ENCODE data around the gene LRRC8A. TPM values are rescaled to one million over a fixed set of nuclear protein-coding genes. Genes with fewer than 3 reads are reported as not detected.

LRRC8A gene
- total RNA-seq, 4 donors from 2014 or later, result 70.0 to 153 (median 122) TPM

DNA sequence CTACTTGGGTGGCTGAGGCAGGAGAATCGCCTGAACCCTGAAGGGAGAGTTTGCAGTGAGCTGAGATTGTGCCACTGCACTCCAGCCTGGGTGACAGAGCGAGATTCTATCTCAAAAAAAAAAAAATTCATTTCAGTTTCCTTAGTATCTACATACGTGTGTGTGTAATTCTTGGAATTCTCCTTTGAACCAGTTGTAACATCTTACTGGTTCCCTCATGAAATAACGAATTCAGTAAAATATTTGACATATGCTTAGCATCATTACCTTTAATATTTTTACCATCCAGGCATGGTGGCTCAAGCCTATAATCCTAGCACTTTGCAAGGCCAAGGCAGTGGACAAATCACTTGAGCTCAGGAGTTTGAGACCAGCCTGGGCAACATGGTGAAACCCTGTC is 47.6 kb downstream of the LRRC8A start:
- TF ChIP-seq, protein P1, sequence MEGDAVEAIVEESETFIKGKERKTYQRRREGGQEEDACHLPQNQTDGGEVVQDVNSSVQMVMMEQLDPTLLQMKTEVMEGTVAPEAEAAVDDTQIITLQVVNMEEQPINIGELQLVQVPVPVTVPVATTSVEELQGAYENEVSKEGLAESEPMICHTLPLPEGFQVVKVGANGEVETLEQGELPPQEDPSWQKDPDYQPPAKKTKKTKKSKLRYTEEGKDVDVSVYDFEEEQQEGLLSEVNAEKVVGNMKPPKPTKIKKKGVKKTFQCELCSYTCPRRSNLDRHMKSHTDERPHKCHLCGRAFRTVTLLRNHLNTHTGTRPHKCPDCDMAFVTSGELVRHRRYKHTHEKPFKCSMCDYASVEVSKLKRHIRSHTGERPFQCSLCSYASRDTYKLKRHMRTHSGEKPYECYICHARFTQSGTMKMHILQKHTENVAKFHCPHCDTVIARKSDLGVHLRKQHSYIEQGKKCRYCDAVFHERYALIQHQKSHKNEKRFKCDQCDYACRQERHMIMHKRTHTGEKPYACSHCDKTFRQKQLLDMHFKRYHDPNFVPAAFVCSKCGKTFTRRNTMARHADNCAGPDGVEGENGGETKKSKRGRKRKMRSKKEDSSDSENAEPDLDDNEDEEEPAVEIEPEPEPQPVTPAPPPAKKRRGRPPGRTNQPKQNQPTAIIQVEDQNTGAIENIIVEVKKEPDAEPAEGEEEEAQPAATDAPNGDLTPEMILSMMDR (IDR thresholded peaks at IDR 0.05), result no peak
- TF ChIP-seq POLR2A (IDR thresholded peaks at IDR 0.05), result no peak
- Histone ChIP-seq H3K9me3 (no peaks in the 10 kb centered on the region), H3K4me3 (no peak overlapping the region), H3K27ac (no peak overlapping the region), H3K36me3 (peaks cover 0 to 23% (median 6%) of the 10 kb centered on the region in 3 donors), H3K4me1 (peaks cover 0 to 14% (median 6%) of the 10 kb centered on the region in 3 donors), H3K27me3 (no peaks in the 10 kb centered on the region)
- intact Hi-C loops (cut with DNase I), result loop anchor here (5.0 kb wide), 1 partner anchor 67 kb away; no protein-coding TSS in a partner anchor
- WGBS, 2 donors, result 80 to 83% methylated on average over 4 of the region's 4 CpGs
- no peak for DNase-seq

DNA sequence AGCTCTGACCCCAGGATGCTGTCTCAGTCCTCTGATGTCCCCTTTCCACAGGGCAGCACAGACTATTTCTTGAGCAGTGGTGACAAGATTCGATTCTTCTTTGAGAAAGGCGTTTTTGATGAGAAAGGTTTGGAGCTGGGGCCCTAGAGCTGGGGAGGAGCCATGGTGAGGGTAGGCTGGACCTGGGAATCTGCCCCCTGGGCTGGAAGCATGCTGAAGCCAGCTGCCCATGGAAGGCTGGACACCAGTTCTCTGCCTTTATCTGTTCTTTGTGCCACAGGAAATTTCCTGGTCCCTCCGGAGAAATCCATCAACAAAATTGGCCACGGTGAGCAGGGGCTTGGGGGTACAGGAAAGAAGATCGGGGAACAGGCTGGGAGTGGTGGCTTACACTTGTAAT is 51.8 kb downstream of the LRRC8A start:
- Histone ChIP-seq H3K36me3 (peaks cover 0 to 45% (median 6%) of the 10 kb centered on the region in 3 donors), H3K4me3 (no peak overlapping the region), H3K27ac (no peak overlapping the region), H3K4me1 (peaks cover 0 to 17% (median 0%) of the 10 kb centered on the region in 3 donors), H3K9me3 (no peaks in the 10 kb centered on the region), H3K27me3 (no peaks in the 10 kb centered on the region)
- DNase-seq, result no peak
- WGBS, 2 donors, result 73 to 93% methylated on average over 2 to 3 of the region's 5 CpGs
- intact Hi-C loops (cut with DNase I), result no loop called here
- TF ChIP-seq, protein P1 (IDR thresholded peaks at IDR 0.05), result no peak
- TF ChIP-seq POLR2A (IDR thresholded peaks at IDR 0.05), result no peak

DNA sequence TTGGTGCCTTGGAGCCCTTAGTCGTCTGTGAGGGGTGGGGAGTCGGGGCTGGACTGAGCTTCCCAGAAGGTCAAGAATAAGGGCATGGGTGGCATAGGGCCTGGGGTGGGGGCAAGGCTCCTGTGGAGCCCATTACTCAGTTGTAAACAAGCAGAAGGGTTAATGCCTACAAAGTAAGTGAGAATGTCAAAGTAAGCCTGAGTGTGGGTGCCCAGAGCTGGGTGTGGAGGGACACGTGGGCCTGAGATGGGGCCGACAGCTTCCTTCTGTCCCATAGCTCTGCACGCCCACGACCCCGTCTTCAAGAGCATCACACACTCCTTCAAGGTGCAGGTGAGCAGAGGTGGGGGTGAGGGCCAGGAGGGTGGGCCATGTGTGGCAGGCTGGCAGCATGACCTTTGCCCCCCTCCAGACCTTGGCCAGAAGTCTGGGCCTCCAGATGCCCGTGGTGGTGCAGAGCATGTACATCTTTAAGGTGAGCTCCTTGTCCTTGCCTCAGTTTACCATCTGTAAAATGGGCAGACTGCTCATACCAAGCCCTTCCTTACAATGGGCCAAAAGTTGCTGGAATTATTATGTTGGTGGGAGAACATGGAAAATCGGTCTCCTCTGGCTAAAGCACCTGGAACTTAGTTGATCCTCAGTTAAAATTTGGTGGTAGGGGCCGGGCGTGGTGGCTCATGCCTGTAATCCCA is 54.4 kb downstream of the LRRC8A start:
- Histone ChIP-seq H3K4me3 (no peak overlapping the region), H3K27ac (no peak overlapping the region), H3K9me3 (no peaks in the 10 kb centered on the region), H3K27me3 (no peaks in the 10 kb centered on the region), H3K36me3 (peaks cover 0 to 51% (median 6%) of the 10 kb centered on the region in 3 donors), H3K4me1 (peaks cover 0 to 28% (median under 1%) of the 10 kb centered on the region in 3 donors)
- no peak for DNase-seq
- no peak for TF ChIP-seq POLR2A (IDR thresholded peaks at IDR 0.05)
- TF ChIP-seq, protein P1 (IDR thresholded peaks at IDR 0.05), result no peak
- WGBS, 2 donors, result 85 to 90% methylated on average over 6 to 7 of the region's 11 CpGs
- intact Hi-C loops (cut with DNase I), result no loop called here

DNA sequence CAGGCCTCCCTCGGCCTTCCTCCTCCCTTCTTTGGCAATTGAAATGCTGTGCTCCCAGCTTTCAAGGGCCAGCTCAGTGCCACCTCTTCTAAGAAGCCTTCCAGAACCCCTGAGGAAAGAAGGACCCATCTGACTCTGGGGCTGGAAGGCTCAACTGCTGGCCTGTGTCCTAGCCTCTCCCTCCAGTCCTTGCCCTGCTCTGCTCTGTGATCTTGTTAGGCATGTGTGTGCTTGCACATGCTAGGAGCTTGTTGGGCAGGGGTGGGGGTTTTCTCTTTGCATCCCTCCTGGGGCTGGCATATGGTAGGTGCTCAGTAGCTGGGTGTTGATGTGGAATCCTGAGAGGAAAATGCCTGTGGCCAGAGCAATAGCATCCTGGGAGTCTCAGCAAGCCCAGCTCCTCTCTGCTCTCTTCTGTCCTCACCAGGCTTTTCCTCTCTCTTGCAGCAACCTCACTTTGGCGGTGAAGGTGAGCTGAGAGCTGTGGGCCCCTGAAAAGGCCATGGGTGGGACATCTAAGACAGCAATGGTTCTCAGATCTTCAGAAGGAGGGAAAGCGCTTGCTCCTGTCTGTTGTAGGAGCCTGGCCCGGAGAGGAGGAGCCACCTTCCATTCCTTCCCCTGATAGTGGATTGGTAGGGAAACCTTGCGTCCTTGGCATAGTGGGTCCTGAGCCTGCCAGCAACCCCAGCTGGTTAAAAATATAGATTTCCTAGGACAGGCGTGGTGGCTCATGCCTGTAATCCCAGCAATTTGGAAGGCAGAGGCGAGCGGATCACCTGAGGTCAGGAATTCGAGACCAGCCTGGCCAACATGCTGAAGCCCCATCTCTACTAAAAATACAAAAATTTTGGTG is 55.6 kb downstream of the LRRC8A start:
- TF ChIP-seq, protein P1 (IDR thresholded peaks at IDR 0.05), result no peak
- TF ChIP-seq POLR2A (IDR thresholded peaks at IDR 0.05), result no peak
- Histone ChIP-seq H3K4me1 (peaks cover 0 to 40% (median 6%) of the 10 kb centered on the region in 3 donors), H3K9me3 (no peaks in the 10 kb centered on the region), H3K4me3 (no peak overlapping the region), H3K36me3 (peaks cover 0 to 63% (median 6%) of the 10 kb centered on the region in 3 donors), H3K27me3 (no peaks in the 10 kb centered on the region), H3K27ac (peak overlapping the region in 3 of 4 donors; percentile 13 to 65 (median 14))
- intact Hi-C loops (cut with DNase I), result no loop called here
- 54 to 55% methylated on average over 5 to 7 of the region's 9 CpGs for WGBS, 2 donors
- no peak for DNase-seq

All from esophagus squamous epithelium (tissue), 5 donors.